ENCODE data around the gene SEMA3D. TPM values are rescaled to one million over a fixed set of nuclear protein-coding genes. Genes with fewer than 3 reads are reported as not detected.

SEMA3D gene
- total and polyA plus RNA-seq, 4 experiments from 2014 or later: not detected

DNA sequence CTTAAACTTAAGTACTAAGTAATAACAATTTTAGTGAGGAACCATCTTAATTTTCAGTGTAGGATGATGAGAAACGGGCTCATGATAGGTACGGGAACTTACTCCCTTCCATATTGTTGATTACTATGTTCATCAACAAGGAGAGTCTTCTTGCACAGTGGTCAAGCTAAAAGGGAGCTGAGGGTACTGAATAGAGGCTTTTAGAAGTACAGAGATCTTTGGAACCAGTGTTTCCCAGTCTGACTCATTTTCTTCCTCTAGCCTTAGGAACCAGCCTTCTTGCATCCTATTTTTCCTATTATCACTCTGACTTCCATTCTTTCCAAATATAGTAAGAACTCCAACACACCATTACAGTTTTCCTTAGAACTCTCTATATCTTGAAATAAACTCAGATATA, 17.6 kb upstream of the SEMA3D start:
- Histone ChIP-seq H3K36me3 (ENCODE audit: insufficient read depth, low read length) (no peaks in the 10 kb centered on the region), H3K9me3 (ENCODE audit: control insufficient read depth in 1 of 2, low read length in 2 of 2) (no peaks in the 10 kb centered on the region), H3K27ac (ENCODE audit: low read depth, low read length) (no peak overlapping the region), H3K4me3 (ENCODE audit: low read length in 2 of 2) (no peak overlapping the region), H3K27me3 (ENCODE audit: insufficient read depth, low read length) (no peaks in the 10 kb centered on the region), H3K4me1 (ENCODE audit: insufficient read depth, low read length) (no peaks in the 10 kb centered on the region)
- no peak for DNase-seq
- Mint-ChIP-seq H3K36me3 (no peaks in the 10 kb centered on the region), H3K4me3 (no peak overlapping the region), H3K4me1 (no peaks in the 10 kb centered on the region), H3K27me3 (no peaks in the 10 kb centered on the region), H3K27ac (no peak overlapping the region), H3K9me3 (peaks cover 0 to 13% (median 7%) of the 10 kb centered on the region in 8 donors)
- intact Hi-C loops (cut with micrococcal nuclease): no loop called here
- POLR2A ChIA-PET (ENCODE audit: partially characterized antibody): no interaction called here
- CTCF ChIA-PET (ENCODE audit: partially characterized antibody): no interaction called here

DNA sequence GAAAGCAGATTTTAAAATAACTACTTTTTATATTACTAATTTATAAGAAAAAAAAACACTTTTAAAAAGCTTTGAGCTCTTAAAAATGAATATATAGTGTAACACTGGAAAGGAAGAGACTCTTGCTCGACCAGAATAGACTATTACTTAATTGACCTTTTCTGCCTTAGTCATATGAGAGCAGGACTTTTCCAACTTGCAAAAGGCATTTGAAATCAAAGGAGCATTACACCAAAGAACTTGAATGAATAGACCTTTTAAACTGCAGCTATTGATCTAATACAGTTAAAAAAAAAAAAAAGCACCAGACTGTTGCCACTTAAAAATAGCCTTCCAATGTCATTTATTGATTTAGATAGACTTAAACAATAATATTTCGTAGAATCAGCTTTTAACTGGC, 17.2 kb upstream of the SEMA3D start:
- Histone ChIP-seq H3K4me3 (ENCODE audit: low read length in 2 of 2) (no peak overlapping the region), H3K27ac (ENCODE audit: low read depth, low read length) (no peak overlapping the region), H3K36me3 (ENCODE audit: insufficient read depth, low read length) (no peaks in the 10 kb centered on the region), H3K9me3 (ENCODE audit: control insufficient read depth in 1 of 2, low read length in 2 of 2) (no peaks in the 10 kb centered on the region), H3K4me1 (ENCODE audit: insufficient read depth, low read length) (no peaks in the 10 kb centered on the region), H3K27me3 (ENCODE audit: insufficient read depth, low read length) (no peaks in the 10 kb centered on the region)
- Mint-ChIP-seq H3K36me3 (no peaks in the 10 kb centered on the region), H3K27me3 (no peaks in the 10 kb centered on the region), H3K4me1 (no peaks in the 10 kb centered on the region), H3K4me3 (no peak overlapping the region), H3K9me3 (peaks cover 0 to 16% (median 7%) of the 10 kb centered on the region in 8 donors), H3K27ac (no peak overlapping the region)
- DNase-seq: no peak
- CTCF ChIA-PET (ENCODE audit: partially characterized antibody): no interaction called here
- intact Hi-C loops (cut with micrococcal nuclease): no loop called here
- POLR2A ChIA-PET (ENCODE audit: partially characterized antibody): no interaction called here

DNA sequence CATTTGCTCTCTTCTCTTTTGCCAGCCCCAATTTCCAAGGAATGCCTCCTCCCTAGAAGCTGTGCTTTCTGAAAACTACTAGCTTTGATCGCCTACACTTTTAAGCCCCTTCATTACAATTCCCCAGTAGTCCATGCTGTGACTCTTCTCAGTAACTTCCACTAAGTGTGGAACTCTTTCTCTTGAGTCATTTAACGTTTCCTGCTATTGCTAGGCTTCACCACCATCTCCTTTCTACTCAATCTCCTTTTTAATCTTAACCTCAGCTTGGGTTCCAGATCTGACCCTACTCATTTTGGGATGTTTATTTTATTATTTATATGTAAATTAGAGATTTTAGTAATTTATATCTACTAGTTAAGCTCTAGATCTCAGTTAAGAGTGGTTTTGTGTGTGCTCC, 14.4 kb upstream of the SEMA3D start:
- H3K27me3 ChIP-seq (ENCODE audit: insufficient read depth, low read length): no peaks in the 10 kb centered on the region
- H3K36me3 Mint-ChIP-seq: no peaks in the 10 kb centered on the region
- no peaks in the 10 kb centered on the region for H3K4me1 ChIP-seq (ENCODE audit: insufficient read depth, low read length)
- POLR2A ChIA-PET (ENCODE audit: partially characterized antibody): no interaction called here
- H3K27ac ChIP-seq (ENCODE audit: low read depth, low read length): no peak overlapping the region
- intact Hi-C loops (cut with micrococcal nuclease): no loop called here
- H3K4me3 ChIP-seq (ENCODE audit: low read length in 2 of 2): no peak overlapping the region
- no peak overlapping the region for H3K4me3 Mint-ChIP-seq
- H3K27ac Mint-ChIP-seq: no peak overlapping the region
- H3K4me1 Mint-ChIP-seq: no peaks in the 10 kb centered on the region
- H3K9me3 Mint-ChIP-seq: peaks cover 0 to 15% (median 8%) of the 10 kb centered on the region in 8 donors
- DNase-seq: no peak
- CTCF ChIA-PET (ENCODE audit: partially characterized antibody): no interaction called here
- H3K9me3 ChIP-seq (ENCODE audit: control insufficient read depth in 1 of 2, low read length in 2 of 2): no peaks in the 10 kb centered on the region
- no peaks in the 10 kb centered on the region for H3K36me3 ChIP-seq (ENCODE audit: insufficient read depth, low read length)
- no peaks in the 10 kb centered on the region for H3K27me3 Mint-ChIP-seq

DNA sequence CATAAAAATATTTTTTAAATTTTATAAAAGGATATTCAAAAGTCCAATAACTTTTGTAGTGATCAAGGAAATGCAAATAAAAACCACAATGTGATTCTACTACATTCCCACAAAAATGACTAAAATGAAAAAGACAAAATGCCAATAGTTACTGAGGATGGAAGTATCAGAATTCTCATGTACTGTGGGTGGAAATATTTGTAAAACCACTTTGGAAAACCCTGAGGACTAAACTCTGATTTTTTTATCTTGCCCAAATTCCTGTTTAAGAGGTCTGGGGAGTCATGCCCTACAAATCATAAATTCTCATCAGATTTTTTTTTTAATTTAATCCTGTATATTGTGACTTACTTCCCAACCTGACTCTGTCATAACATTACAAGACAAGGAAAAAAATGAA, 9.8 kb upstream of the SEMA3D start:
- Mint-ChIP-seq H3K4me1 (no peaks in the 10 kb centered on the region), H3K9me3 (peaks cover 0 to 13% (median 6%) of the 10 kb centered on the region in 8 donors), H3K36me3 (no peaks in the 10 kb centered on the region), H3K27me3 (no peaks in the 10 kb centered on the region), H3K27ac (no peak overlapping the region), H3K4me3 (no peak overlapping the region)
- H3K27ac ChIP-seq (ENCODE audit: low read depth, low read length): no peak overlapping the region
- H3K4me3 ChIP-seq (ENCODE audit: low read length in 2 of 2): no peak overlapping the region
- POLR2A ChIA-PET (ENCODE audit: partially characterized antibody): no interaction called here
- no peak for DNase-seq
- CTCF ChIA-PET (ENCODE audit: partially characterized antibody): no interaction called here
- intact Hi-C loops (cut with micrococcal nuclease): no loop called here
- no peaks in the 10 kb centered on the region for H3K4me1 ChIP-seq (ENCODE audit: insufficient read depth, low read length)
- H3K9me3 ChIP-seq (ENCODE audit: control insufficient read depth in 1 of 2, low read length in 2 of 2): no peaks in the 10 kb centered on the region
- H3K36me3 ChIP-seq (ENCODE audit: insufficient read depth, low read length): no peaks in the 10 kb centered on the region
- no peaks in the 10 kb centered on the region for H3K27me3 ChIP-seq (ENCODE audit: insufficient read depth, low read length)

DNA sequence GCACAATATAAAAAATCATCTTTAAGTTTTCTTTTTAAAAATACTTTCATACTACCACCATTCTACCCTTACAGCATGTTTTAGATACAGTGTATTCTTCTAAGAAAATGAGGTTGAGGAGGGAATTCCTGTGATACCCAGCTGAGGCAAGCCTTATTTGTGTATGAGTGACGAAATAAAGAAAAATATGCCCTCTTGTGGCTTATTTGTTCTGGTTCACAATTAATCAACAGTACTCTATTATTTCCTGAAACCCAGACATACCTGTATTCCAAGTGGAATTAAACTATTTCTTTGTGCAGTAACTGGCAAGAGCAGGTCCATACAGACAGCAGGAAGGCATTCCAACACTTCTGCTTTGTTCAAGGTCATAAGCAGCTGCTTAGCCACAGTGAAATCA, 4.5 kb upstream of the SEMA3D start:
- Histone ChIP-seq H3K9me3 (ENCODE audit: control insufficient read depth in 1 of 2, low read length in 2 of 2) (peaks cover 0 to 3% of the 10 kb centered on the region in 2 donors), H3K4me1 (ENCODE audit: insufficient read depth, low read length) (no peaks in the 10 kb centered on the region), H3K27me3 (ENCODE audit: insufficient read depth, low read length) (no peaks in the 10 kb centered on the region), H3K27ac (ENCODE audit: low read depth, low read length) (no peak overlapping the region), H3K36me3 (ENCODE audit: insufficient read depth, low read length) (no peaks in the 10 kb centered on the region), H3K4me3 (ENCODE audit: low read length in 2 of 2) (no peak overlapping the region)
- H3K4me1 Mint-ChIP-seq: no peaks in the 10 kb centered on the region
- intact Hi-C loops (cut with micrococcal nuclease): no loop called here
- ChIA-PET CTCF (ENCODE audit: partially characterized antibody) (no interaction called here), POLR2A (ENCODE audit: partially characterized antibody) (no interaction called here)
- peaks cover 0 to 3% of the 10 kb centered on the region in 2 donors for H3K27me3 Mint-ChIP-seq
- H3K4me3 Mint-ChIP-seq: no peak overlapping the region
- peaks cover 0 to 10% (median 4%) of the 10 kb centered on the region in 8 donors for H3K9me3 Mint-ChIP-seq
- H3K27ac Mint-ChIP-seq: no peak overlapping the region
- DNase-seq: no peak
- no peaks in the 10 kb centered on the region for H3K36me3 Mint-ChIP-seq

GRCh38 chr7:85186083-85186520, 754 bp downstream of the SEMA3D start:
- Mint-ChIP-seq H3K36me3 (no peaks in the 10 kb centered on the region), H3K9me3 (peaks cover 0 to 16% (median 5%) of the 10 kb centered on the region in 8 donors), H3K4me1 (peaks cover 0 to 2% (median 1%) of the 10 kb centered on the region in 4 donors), H3K27me3 (peaks cover 5 to 7% of the 10 kb centered on the region in 2 donors), H3K27ac (no peak overlapping the region), H3K4me3 (no peak overlapping the region)
- no peaks in the 10 kb centered on the region for H3K36me3 ChIP-seq (ENCODE audit: insufficient read depth, low read length)
- peaks cover 0 to 3% of the 10 kb centered on the region in 2 donors for H3K9me3 ChIP-seq (ENCODE audit: control insufficient read depth in 1 of 2, low read length in 2 of 2)
- no peak overlapping the region for H3K4me3 ChIP-seq (ENCODE audit: low read length in 2 of 2)
- ChIA-PET POLR2A (ENCODE audit: partially characterized antibody) (no interaction called here), CTCF (ENCODE audit: partially characterized antibody) (no interaction called here)
- no peaks in the 10 kb centered on the region for H3K4me1 ChIP-seq (ENCODE audit: insufficient read depth, low read length)
- H3K27ac ChIP-seq (ENCODE audit: low read depth, low read length): no peak overlapping the region
- no peaks in the 10 kb centered on the region for H3K27me3 ChIP-seq (ENCODE audit: insufficient read depth, low read length)
- intact Hi-C loops (cut with micrococcal nuclease): no loop called here
- no peak for DNase-seq

GRCh38 chr7:85185424-85186082, 1.3 kb downstream of the SEMA3D start:
- no peak for DNase-seq
- Histone ChIP-seq H3K27me3 (ENCODE audit: insufficient read depth, low read length) (no peaks in the 10 kb centered on the region), H3K4me1 (ENCODE audit: insufficient read depth, low read length) (no peaks in the 10 kb centered on the region), H3K36me3 (ENCODE audit: insufficient read depth, low read length) (no peaks in the 10 kb centered on the region), H3K4me3 (ENCODE audit: low read length in 2 of 2) (no peak overlapping the region), H3K27ac (ENCODE audit: low read depth, low read length) (no peak overlapping the region), H3K9me3 (ENCODE audit: control insufficient read depth in 1 of 2, low read length in 2 of 2) (peaks cover 0 to 3% of the 10 kb centered on the region in 2 donors)
- H3K9me3 Mint-ChIP-seq: peaks cover 0 to 20% (median 5%) of the 10 kb centered on the region in 8 donors
- H3K27ac Mint-ChIP-seq: no peak overlapping the region
- peaks cover 5 to 7% of the 10 kb centered on the region in 2 donors for H3K27me3 Mint-ChIP-seq
- intact Hi-C loops (cut with micrococcal nuclease): no loop called here
- ChIA-PET CTCF (ENCODE audit: partially characterized antibody) (no interaction called here), POLR2A (ENCODE audit: partially characterized antibody) (no interaction called here)
- H3K4me1 Mint-ChIP-seq: peaks cover 0 to 2% (median 1%) of the 10 kb centered on the region in 4 donors
- no peaks in the 10 kb centered on the region for H3K36me3 Mint-ChIP-seq
- H3K4me3 Mint-ChIP-seq: no peak overlapping the region

Data from CD4-positive, alpha-beta memory T cell (primary cell).